ENCODE data around the gene UMPS.

UMPS gene

DNA sequence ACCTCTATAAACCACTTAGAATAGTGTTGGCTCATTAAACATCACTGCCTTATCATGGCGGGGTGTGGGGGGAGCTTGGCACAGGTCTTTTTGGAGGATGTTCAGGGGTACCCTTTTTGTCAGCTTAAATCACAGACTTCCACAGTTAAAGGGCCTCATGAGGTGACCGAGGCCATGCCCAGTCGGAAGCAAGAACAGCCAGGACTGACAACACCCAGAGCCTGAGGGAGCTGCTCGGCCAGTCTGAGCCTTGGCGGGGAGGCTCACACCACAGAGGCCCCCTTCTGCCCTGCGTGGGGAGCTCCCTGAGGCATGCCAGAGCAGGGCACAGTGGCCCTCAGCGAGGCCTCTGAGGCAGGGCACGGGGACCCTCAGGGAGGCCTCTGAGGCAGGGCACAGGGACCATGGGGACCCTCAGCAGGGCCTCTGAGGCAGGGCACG lies 49.5 kb downstream of the UMPS start:
- TF ChIP-seq, protein P1, sequence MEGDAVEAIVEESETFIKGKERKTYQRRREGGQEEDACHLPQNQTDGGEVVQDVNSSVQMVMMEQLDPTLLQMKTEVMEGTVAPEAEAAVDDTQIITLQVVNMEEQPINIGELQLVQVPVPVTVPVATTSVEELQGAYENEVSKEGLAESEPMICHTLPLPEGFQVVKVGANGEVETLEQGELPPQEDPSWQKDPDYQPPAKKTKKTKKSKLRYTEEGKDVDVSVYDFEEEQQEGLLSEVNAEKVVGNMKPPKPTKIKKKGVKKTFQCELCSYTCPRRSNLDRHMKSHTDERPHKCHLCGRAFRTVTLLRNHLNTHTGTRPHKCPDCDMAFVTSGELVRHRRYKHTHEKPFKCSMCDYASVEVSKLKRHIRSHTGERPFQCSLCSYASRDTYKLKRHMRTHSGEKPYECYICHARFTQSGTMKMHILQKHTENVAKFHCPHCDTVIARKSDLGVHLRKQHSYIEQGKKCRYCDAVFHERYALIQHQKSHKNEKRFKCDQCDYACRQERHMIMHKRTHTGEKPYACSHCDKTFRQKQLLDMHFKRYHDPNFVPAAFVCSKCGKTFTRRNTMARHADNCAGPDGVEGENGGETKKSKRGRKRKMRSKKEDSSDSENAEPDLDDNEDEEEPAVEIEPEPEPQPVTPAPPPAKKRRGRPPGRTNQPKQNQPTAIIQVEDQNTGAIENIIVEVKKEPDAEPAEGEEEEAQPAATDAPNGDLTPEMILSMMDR (IDR thresholded peaks at IDR 0.05), result no peak

DNA sequence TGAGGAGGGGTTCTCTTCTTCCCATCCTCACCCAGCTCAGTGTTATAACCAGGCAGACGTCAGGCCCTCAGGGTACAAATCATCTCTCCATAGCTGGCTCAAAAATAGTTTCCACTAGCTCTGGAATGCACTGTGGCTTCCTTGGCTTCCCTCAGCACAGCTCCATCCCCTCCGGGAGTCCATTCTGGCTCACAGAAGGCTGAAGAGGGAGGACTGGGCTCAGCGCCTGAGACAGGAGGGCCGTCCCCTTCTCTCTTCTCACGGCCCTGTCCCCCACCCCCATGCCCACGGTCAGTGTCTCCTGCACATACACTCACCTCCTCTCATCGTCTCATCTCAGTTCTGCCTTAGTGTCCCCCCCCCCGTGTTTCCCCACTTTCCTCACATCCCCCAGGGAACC lies 50.1 kb downstream of the UMPS start:
- TF ChIP-seq, protein P1 (IDR thresholded peaks at IDR 0.05), result no peak

DNA sequence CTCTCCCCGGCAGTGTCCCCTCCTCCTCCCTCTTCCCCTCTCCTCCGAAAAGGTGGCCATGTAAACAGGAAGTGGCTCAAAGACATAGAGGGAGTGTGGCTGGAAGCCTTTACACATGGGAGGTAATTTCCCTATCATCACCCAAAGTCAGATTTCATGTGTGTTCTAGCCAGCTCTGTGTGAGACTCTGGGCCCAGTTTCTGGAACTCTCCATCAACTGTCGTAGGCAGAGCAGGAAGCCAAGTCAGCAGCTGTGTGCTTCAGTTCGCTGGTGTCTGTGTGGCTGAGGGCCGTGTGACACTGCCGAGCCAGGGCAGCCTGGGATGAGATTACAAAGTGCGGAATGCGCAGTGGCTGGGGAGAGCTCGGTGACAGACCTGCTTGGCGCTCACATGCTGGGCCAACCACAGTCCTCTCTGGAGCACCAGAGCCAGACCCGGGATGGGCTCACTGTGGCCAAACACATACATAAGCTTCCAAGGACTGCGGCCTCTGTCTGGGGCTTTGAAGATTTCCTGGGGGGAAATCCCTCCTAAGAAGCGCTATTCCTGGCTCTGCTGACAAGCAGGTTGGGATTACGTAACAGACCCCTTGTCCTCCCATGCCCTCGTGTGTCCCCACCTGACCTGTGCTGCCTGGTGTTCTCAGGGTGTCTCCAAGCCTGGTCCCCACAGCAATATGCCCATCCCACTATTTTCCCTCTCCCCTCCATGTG lies 50.7 kb downstream of the UMPS start:
- TF ChIP-seq, protein P1 (IDR thresholded peaks at IDR 0.05), result no peak

DNA sequence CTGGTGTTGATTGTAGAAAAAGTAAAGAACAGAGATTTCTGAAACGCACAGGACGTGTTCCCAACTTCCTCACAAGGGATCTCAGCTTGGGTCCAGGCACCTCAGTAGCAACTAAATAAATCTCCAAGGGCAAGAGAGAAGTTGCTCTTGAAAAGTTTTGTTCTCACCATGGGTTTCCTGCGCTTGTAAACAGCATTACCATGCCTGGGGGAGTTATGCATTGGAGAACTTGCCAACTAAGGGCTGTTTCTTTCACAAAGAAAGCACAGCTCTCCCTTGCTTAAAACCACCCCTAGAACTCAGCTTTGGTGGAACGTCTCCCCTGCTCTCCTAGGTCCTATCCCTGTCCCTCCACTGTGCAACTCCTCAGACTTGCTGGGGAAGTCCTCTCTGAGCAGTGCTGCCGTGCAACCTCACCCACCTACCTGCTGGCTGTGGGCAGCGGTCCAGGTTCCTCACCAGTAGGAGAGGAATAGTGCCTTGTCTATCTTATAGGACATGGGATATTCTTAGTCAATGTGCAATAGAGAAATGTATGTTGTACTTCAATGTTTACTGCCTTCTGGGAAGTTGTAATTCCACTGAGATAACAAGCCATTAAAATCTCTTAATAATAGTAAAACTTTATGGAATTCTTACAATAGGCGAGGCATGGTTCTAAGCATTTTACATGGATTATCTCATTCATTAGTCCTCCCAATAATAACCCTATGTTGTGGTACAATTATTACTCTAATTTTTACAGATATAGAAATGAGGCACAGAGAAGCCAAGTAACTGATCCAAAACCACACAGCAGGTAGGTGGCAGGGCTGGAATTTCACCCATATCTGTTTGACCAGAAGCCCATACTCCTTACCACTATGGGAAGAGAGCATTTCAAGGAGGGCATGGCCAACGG lies 51.5 kb downstream of the UMPS start:
- TF ChIP-seq, protein P1 (IDR thresholded peaks at IDR 0.05), result no peak

DNA sequence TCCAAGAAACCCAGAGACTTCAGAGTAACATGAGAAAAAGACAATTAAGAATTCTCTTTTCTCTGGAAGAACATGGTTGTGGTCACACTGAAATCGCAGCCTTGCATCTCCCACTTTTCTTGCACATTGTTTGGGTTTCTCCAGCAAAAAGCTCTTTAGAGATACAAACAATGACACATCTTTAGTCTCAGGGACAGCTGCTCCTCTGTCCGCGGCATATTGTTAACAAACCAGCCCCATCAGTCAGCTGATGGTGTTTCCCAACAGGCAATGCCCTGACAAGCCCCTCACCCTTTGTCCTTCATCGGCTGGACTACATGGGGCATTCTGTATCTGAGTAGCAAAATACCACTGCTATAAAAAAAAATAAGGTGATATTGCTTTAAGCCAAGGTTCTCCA lies 53.4 kb downstream of the UMPS start:
- TF ChIP-seq, protein P1 (IDR thresholded peaks at IDR 0.05), result no peak

DNA sequence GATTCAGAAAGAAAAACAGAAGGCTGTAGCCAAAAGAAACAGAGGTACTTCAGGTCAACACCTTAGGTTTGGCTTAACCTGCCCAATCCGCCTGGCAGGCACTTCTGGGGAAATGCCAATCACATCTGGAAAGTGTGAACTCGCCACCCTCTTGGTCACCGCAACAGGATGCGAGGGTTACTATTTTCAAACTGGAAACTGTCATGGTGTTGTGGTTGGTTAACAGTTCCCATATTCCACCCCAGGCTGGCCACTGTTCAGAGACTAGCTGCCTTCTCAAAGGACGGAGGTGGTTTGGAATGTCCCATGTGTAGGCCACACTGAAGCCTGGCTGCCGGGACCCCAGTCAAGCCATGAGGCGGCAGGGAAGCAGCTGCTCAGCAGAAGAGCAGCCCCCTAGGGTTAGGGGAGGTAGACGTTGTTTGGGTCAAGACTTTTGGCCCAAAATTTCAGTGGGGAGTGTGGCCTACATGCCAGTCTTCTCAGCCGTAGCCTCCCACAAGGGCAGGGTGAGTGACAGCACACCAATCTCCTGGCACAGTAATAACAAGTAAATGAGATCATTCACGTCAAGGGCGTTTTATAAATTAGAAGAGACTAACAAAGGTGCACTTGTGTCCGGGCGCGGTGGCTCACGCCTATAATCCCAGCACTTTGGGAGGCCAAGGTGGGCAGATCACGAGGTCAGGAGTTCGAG lies 54.6 kb downstream of the UMPS start:
- TF ChIP-seq, protein P1 (IDR thresholded peaks at IDR 0.05), result no peak

DNA sequence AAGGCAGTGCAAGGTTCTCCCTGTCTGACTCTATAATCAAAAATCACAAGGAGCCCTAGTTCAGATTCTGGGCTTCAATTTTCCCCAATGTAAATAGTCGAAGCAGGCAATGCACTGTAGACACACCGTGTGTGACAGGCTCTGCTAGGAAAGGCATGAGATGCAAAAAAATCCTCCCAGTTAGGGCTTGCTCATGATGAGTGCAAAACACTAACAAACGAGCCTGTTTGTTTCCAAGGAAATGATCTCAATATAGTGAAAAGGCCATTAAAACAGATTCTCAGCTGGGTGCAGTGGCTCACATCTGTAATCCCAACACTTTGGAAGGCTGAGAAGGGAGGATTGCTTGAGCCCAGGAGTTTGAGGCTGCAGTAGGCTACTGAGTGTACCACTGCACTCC lies 55.7 kb downstream of the UMPS start:
- TF ChIP-seq, protein P1 (IDR thresholded peaks at IDR 0.05), result no peak
